Measurements from ENCODE around the gene SLC16A10.

The SLC16A10 gene

DNA sequence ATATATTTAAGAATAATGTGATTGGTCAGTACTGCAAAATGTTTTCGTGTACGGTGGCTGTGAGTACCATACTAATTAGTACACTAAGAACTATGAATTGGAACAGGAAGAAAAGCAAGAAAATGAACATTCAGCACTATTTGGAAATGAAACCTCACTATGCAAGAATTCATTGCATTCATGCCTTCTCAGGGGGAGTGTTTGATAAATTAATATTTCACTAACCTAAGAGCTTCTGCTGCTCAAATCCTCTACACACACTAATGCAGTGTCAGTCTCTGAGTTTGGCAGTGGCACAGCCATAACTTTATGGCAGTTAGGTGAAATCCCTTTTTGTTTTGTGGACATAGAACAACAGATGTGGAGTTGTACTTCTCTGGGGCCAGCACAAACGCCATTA lies 60.1 kb downstream of the SLC16A10 start:
- DNase-seq (ENCODE audit: insufficient read length, low spot score) (no peak), FAIRE-seq (no peak)
- TF ChIP-seq, protein P1, sequence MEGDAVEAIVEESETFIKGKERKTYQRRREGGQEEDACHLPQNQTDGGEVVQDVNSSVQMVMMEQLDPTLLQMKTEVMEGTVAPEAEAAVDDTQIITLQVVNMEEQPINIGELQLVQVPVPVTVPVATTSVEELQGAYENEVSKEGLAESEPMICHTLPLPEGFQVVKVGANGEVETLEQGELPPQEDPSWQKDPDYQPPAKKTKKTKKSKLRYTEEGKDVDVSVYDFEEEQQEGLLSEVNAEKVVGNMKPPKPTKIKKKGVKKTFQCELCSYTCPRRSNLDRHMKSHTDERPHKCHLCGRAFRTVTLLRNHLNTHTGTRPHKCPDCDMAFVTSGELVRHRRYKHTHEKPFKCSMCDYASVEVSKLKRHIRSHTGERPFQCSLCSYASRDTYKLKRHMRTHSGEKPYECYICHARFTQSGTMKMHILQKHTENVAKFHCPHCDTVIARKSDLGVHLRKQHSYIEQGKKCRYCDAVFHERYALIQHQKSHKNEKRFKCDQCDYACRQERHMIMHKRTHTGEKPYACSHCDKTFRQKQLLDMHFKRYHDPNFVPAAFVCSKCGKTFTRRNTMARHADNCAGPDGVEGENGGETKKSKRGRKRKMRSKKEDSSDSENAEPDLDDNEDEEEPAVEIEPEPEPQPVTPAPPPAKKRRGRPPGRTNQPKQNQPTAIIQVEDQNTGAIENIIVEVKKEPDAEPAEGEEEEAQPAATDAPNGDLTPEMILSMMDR (IDR thresholded peaks at IDR 0.05; ENCODE audit: insufficient read depth, missing control alignments): no peak

DNA sequence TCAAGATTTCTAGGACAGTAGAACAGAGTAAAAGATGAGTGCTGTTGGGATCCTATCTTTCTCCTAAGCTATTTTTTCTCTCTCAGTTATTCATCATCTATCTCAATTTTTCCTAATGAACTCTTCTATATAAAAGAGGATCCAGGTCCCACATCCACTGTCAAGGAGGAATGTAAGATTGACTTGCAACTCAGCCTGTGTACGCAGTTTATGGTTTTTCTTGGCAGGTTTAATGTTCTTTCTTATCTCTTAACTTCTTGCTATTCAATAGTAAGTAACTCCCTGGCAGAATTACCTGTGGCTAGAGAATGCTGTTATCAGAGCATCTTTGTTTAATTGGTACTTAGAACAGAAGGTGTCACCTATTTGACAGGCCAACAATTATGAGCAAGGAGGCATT lies 60.8 kb downstream of the SLC16A10 start:
- DNase-seq (ENCODE audit: insufficient read length, low spot score) (no peak), FAIRE-seq (no peak)
- TF ChIP-seq, protein P1 (IDR thresholded peaks at IDR 0.05; ENCODE audit: insufficient read depth, missing control alignments): no peak

DNA sequence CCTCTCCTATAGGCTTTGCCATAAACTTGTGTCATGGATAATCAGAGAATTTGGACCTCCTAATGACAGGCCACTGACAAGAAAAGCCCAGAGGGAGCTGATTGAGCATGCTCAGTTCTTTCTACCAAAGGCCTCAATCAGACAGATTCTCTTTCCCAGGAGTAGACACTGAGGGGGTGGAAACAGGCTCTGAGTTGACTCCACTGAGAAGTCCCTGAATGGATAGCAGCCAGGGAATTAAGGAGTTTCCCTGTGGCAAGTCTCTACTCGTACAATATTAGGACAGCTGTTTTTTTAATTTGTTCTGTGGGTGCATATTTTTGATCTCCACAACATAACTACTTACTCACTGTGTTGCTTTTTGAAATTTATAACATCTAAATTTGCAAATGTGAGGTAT lies 63.3 kb downstream of the SLC16A10 start:
- no peak for DNase-seq (ENCODE audit: insufficient read length, low spot score)
- TF ChIP-seq, protein P1 (IDR thresholded peaks at IDR 0.05; ENCODE audit: insufficient read depth, missing control alignments): no peak
- no peak for FAIRE-seq

DNA sequence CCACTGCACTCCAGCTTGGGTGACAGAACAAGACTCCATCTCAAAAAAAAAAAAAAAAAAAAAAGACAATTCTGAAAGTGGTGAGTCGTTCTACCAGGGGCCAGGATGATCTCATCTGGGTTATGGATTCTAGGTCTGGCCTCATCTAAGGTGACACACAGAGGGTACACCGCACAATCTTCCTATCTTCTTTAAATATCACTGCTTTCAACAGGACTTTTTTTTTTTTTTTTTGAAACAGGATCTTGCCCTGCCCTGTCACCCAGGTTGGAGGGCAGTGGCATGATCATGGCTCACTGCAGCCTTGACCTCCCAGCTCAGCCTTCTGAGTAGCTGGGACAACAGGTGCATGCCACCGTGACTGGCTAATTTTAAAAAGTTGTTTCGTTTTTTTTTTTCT lies 67.7 kb downstream of the SLC16A10 start:
- FAIRE-seq: no peak
- TF ChIP-seq, protein P1 (IDR thresholded peaks at IDR 0.05; ENCODE audit: insufficient read depth, missing control alignments): no peak

DNA sequence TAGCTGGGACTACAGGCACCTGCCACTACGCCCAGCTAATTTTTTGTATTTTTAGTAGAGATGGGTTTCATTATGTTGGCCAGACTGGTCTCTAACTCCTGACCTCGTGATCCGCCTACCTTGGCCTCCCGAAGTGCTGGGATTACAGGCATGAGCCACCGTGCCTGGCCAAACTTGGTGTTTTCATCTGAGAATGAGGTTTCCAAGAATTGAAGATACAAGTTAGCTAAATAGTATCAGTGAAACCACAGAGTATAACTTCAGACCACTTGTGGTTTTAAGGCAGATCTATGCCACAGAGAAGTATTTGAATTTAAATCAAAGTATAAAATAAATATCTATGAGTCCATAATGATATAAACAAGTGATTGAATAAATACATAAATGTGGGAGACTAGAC lies 70.1 kb downstream of the SLC16A10 start:
- DNase-seq (ENCODE audit: insufficient read length, low spot score) (no peak), FAIRE-seq (no peak)
- TF ChIP-seq, protein P1 (IDR thresholded peaks at IDR 0.05; ENCODE audit: insufficient read depth, missing control alignments): no peak

More for the DNA sequence above, 67.7 kb downstream of the SLC16A10 start:
- no peak for DNase-seq (ENCODE audit: insufficient read length, low spot score)

DNA sequence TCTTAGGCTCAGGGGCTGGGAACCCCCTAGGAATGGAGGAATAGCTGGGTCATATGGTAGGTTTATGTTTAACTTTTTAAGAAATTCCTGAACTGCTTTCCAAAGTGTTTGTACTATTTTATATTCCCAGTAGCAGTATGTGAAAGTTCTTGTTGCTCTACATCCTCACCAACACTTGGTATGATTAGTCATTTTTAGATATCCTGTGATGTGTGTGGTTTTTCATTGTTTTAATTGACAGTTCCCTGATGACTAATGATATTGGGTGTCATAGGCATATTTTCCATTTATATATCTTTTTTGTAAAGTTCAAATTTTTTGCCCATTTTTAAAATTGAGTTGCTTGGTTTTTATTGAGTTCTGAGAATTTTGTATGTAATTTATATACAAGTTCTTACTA lies 72.3 kb downstream of the SLC16A10 start:
- no peak for DNase-seq (ENCODE audit: insufficient read length, low spot score)
- no peak for FAIRE-seq
- TF ChIP-seq, protein P1 (IDR thresholded peaks at IDR 0.05; ENCODE audit: insufficient read depth, missing control alignments): no peak

DNA sequence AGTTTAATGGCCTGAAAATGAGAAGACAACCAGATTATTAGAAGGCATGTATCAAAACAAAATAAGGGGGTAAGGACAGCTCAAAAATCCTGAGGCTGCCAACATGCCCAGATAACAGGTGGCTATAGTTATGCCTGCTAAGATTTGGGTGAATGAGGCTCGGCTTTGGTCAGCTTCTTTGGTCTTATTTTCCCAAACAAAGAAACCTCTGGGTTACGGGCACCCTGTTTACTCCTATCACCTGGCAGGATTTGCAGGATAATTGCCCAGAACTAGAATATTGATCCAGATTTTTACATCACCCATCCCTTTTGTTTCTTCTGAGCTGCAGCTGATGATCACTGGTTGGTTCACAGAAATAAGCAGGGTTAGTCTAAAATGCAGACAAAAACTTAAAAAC lies 74.3 kb downstream of the SLC16A10 start:
- DNase-seq (ENCODE audit: insufficient read length, low spot score) (no peak), FAIRE-seq (no peak)
- TF ChIP-seq, protein P1 (IDR thresholded peaks at IDR 0.05; ENCODE audit: insufficient read depth, missing control alignments): no peak

Data from D721Med (cell line).